HL-60 (cell line): Measurements from ENCODE around the gene WDR19.

ENCODE experiments used
- CTCF ChIP-seq: IDR thresholded peaks from one replicate; pipeline ENCODE4 v1.5.1; 2011; ENCODE audit warnings: low read length, control low read depth, inconsistent platforms; ENCODE audit not compliant: insufficient read depth
- GABPA ChIP-seq: IDR thresholded peaks from 2 replicates; pipeline ENCODE4 v1.6.1; 2012; ENCODE audit warnings: low read depth
- POLR2AphosphoS5 ChIP-seq: IDR thresholded peaks from 2 replicates; pipeline ENCODE4 v1.6.1; 2012; ENCODE audit warnings: low read depth
- REST ChIP-seq: IDR thresholded peaks from 2 replicates; pipeline ENCODE4 v1.6.1; 2012; ENCODE audit warnings: low read depth; ENCODE audit not compliant: insufficient replicate concordance
- SPI1 ChIP-seq: IDR thresholded peaks from 2 replicates; pipeline ENCODE4 v1.6.1; 2012; ENCODE audit warnings: low read depth, mild to moderate bottlenecking, borderline replicate concordance

- TF ChIP-seq CTCF (no peak), SPI1 (no peak), POLR2AphosphoS5 (no peak), GABPA (no peak), REST (no peak)
These were observed 48.1 kb downstream of the WDR19 start for GRCh38 chr4:39230462-39230861.
